H1 (cell line): ENCODE results near the gene CFAP65. TPM values are rescaled to one million over a fixed set of nuclear protein-coding genes. Genes with fewer than 3 reads are reported as not detected.

Experiments used
- RFX5 ChIP-seq: IDR thresholded peaks from 2 replicates; pipeline ENCODE4 v1.6.1; 2011; ENCODE audit warnings: low read depth, low read length, improper control_type of control experiment, borderline replicate concordance
- polyA plus RNA-seq, 7 experiments: library from polyadenylated mRNA; depleted of rRNA in 3 of 7; stranded (reverse) in 5 of 7; unstranded in 2 of 7; fragments of >200 nt in 5 of 7; fragments of 200-250 nt in 2 of 7; gene quantifications; 1 replicate in 5 of 7; 2 replicates in 1 of 7; 4 replicates in 1 of 7; pipeline versions ENCODE4 v1.2.1 to v1.2.3, GENCODE V29; 2011 to 2013; ENCODE audit warnings: missing spikeins in 2 of 7, mixed read lengths in 2 of 7
- total RNA-seq: library from RNA; stranded (reverse); fragmentation: NEBNext Ultra II Directional; extraction: Animal tissue kit (Norgen Biotek cat#: 25700); gene quantifications from 2 replicates; pipeline ENCODE4 v1.2.1, GENCODE V29; 2021
- TF ChIP-seq, protein P1 (sequence below): fragments of 300-600 bp; sonication (generic); IDR thresholded peaks from 2 replicates; pipeline ENCODE4 v1.7.1; 2012; ENCODE audit warnings: low read length, moderate library complexity, mild to moderate bottlenecking, inconsistent platforms; ENCODE audit not compliant: insufficient replicate concordance

CFAP65 gene
- total and polyA plus RNA-seq, 2 of the 8 experiments (the other 6 are each of a cell fraction or from before 2014, with no cell fraction given): 0.19 to 0.45 TPM

DNA sequence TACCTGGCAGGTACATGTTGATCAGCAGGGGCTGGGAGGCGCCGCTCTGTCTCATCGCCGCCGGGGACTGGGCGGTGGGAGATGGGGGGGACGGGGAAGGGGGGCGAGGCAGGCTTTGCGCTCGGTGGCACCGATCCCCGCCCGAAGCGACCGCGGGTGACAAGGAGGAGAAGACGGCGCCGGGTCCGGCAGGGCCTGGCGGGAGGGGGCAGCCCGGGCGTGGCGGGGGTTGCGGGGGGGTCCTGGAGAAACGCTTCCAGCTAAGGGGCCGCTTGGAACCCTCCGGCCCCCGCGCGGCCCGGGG is 56.3 kb downstream of the CFAP65 start, which contains the start of gene FEV (continued):
- TF ChIP-seq, protein P1, sequence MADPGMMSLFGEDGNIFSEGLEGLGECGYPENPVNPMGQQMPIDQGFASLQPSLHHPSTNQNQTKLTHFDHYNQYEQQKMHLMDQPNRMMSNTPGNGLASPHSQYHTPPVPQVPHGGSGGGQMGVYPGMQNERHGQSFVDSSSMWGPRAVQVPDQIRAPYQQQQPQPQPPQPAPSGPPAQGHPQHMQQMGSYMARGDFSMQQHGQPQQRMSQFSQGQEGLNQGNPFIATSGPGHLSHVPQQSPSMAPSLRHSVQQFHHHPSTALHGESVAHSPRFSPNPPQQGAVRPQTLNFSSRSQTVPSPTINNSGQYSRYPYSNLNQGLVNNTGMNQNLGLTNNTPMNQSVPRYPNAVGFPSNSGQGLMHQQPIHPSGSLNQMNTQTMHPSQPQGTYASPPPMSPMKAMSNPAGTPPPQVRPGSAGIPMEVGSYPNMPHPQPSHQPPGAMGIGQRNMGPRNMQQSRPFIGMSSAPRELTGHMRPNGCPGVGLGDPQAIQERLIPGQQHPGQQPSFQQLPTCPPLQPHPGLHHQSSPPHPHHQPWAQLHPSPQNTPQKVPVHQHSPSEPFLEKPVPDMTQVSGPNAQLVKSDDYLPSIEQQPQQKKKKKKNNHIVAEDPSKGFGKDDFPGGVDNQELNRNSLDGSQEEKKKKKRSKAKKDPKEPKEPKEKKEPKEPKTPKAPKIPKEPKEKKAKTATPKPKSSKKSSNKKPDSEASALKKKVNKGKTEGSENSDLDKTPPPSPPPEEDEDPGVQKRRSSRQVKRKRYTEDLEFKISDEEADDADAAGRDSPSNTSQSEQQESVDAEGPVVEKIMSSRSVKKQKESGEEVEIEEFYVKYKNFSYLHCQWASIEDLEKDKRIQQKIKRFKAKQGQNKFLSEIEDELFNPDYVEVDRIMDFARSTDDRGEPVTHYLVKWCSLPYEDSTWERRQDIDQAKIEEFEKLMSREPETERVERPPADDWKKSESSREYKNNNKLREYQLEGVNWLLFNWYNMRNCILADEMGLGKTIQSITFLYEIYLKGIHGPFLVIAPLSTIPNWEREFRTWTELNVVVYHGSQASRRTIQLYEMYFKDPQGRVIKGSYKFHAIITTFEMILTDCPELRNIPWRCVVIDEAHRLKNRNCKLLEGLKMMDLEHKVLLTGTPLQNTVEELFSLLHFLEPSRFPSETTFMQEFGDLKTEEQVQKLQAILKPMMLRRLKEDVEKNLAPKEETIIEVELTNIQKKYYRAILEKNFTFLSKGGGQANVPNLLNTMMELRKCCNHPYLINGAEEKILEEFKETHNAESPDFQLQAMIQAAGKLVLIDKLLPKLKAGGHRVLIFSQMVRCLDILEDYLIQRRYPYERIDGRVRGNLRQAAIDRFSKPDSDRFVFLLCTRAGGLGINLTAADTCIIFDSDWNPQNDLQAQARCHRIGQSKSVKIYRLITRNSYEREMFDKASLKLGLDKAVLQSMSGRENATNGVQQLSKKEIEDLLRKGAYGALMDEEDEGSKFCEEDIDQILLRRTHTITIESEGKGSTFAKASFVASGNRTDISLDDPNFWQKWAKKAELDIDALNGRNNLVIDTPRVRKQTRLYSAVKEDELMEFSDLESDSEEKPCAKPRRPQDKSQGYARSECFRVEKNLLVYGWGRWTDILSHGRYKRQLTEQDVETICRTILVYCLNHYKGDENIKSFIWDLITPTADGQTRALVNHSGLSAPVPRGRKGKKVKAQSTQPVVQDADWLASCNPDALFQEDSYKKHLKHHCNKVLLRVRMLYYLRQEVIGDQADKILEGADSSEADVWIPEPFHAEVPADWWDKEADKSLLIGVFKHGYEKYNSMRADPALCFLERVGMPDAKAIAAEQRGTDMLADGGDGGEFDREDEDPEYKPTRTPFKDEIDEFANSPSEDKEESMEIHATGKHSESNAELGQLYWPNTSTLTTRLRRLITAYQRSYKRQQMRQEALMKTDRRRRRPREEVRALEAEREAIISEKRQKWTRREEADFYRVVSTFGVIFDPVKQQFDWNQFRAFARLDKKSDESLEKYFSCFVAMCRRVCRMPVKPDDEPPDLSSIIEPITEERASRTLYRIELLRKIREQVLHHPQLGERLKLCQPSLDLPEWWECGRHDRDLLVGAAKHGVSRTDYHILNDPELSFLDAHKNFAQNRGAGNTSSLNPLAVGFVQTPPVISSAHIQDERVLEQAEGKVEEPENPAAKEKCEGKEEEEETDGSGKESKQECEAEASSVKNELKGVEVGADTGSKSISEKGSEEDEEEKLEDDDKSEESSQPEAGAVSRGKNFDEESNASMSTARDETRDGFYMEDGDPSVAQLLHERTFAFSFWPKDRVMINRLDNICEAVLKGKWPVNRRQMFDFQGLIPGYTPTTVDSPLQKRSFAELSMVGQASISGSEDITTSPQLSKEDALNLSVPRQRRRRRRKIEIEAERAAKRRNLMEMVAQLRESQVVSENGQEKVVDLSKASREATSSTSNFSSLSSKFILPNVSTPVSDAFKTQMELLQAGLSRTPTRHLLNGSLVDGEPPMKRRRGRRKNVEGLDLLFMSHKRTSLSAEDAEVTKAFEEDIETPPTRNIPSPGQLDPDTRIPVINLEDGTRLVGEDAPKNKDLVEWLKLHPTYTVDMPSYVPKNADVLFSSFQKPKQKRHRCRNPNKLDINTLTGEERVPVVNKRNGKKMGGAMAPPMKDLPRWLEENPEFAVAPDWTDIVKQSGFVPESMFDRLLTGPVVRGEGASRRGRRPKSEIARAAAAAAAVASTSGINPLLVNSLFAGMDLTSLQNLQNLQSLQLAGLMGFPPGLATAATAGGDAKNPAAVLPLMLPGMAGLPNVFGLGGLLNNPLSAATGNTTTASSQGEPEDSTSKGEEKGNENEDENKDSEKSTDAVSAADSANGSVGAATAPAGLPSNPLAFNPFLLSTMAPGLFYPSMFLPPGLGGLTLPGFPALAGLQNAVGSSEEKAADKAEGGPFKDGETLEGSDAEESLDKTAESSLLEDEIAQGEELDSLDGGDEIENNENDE: no peak
- TF ChIP-seq RFX5: no peak
